B cell (primary cell): ENCODE results near the gene ARL3.

Source experiments
- EZH2 ChIP-seq: IDR thresholded peaks from 2 replicates; pipeline ENCODE4 v1.6.1; 2012; ENCODE audit warnings: borderline replicate concordance, low read depth, mild to moderate bottlenecking, moderate library complexity, low read length; ENCODE audit not compliant: insufficient read depth, poor library complexity, severe bottlenecking
- TF ChIP-seq, protein P1 (sequence below): fragments of 200-600 bp; IDR thresholded peaks from one replicate; pipeline ENCODE4 v1.8.0; 2022; ENCODE audit warnings: antibody characterized with exemption, mild to moderate bottlenecking

DNA sequence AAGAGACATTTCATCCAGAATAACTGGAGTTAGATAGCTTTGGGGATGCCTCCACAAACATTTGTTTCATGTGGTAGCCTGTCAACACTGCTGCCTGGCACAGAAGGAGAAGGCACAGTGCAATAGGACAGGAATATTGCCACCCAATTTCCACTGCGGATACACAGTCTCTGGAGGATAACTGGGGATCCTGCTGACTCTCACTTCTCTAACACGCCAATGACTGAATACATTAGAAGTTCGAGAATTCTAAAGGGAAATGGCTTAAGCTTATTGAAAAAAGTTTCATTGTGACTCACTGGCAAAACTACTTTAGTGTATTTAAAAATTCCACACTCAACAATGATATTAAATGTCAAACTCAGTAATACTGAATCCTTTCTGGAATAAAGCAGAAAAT, 12.9 kb downstream of the ARL3 start:
- TF ChIP-seq EZH2: no peak
- TF ChIP-seq, protein P1, sequence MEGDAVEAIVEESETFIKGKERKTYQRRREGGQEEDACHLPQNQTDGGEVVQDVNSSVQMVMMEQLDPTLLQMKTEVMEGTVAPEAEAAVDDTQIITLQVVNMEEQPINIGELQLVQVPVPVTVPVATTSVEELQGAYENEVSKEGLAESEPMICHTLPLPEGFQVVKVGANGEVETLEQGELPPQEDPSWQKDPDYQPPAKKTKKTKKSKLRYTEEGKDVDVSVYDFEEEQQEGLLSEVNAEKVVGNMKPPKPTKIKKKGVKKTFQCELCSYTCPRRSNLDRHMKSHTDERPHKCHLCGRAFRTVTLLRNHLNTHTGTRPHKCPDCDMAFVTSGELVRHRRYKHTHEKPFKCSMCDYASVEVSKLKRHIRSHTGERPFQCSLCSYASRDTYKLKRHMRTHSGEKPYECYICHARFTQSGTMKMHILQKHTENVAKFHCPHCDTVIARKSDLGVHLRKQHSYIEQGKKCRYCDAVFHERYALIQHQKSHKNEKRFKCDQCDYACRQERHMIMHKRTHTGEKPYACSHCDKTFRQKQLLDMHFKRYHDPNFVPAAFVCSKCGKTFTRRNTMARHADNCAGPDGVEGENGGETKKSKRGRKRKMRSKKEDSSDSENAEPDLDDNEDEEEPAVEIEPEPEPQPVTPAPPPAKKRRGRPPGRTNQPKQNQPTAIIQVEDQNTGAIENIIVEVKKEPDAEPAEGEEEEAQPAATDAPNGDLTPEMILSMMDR: no peak
